ENCODE results near the gene TRIM15.

The TRIM15 gene

DNA sequence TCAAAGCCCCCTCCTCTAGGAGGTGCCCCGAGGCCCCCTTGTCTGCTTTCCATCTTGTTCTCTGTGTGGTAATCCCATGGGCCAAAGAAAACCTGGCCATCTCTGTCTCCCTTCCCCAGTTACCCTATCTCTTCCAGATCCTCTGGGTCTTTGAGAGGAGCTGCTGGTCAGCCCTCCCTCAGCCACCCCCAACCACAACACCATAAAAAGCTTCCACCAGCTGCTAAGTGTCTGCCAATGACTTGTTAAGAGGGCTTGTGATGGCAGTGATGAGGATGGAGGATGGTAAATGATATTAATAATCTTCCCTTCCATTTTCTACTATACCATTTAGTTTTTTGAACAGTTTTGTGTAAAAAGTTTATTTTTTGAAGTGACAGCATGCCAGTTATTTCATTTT is 32.6 kb downstream of the TRIM15 start:
- no peak overlapping the region for H2BK12ac ChIP-seq (ENCODE audit: low read length)
- no peak overlapping the region for H3K27ac ChIP-seq (replicated peaks; ENCODE audit: low read length)

GRCh38 chr6:30196376-30196775 is 33.0 kb downstream of the TRIM15 start:
- Histone ChIP-seq H3K23ac (ENCODE audit: low read depth, low read length, poor library complexity) (peak overlapping the region; percentile 46), H2BK12ac (ENCODE audit: low read length) (no peak overlapping the region), H3K79me1 (ENCODE audit: low read depth, low read length) (peaks cover 2% of the 10 kb centered on the region), H2BK120ac (ENCODE audit: low read depth, low read length) (no peak overlapping the region), H2AK5ac (ENCODE audit: low read depth, low read length) (no peak overlapping the region), H3K4me2 (ENCODE audit: insufficient read depth, low read length, poor library complexity, severe bottlenecking) (no peak overlapping the region), H3K4me3 (ENCODE audit: low read length in 2 of 2) (no peak overlapping the region), H3K9ac (ENCODE audit: low read depth, low read length, poor library complexity) (no peak overlapping the region), H3K4me1 (ENCODE audit: control insufficient read depth in 2 of 2, insufficient read depth in 1 of 2, low read depth in 1 of 2, low read length in 2 of 2) (peaks cover 0 to 1% of the 10 kb centered on the region in 2 donors), H3K4ac (ENCODE audit: low read length) (no peak overlapping the region), H3K9me3 (replicated peaks in 1 of 2; ENCODE audit: control insufficient read depth in 2 of 2, insufficient read depth in 1 of 2, low read depth in 1 of 2, low read length in 2 of 2) (no peaks in the 10 kb centered on the region), H3K27me3 (ENCODE audit: control insufficient read depth in 3 of 3, insufficient read depth in 3 of 3, low read depth in 1 of 3, low read length in 3 of 3) (no peaks in the 10 kb centered on the region), H2BK15ac (ENCODE audit: low read length) (no peak overlapping the region), H4K91ac (ENCODE audit: low read depth, low read length, poor library complexity) (no peak overlapping the region), H3K36me3 (replicated peaks in 1 of 2; ENCODE audit: control insufficient read depth in 2 of 2, insufficient read depth in 2 of 2, low read length in 2 of 2) (peaks cover 4 to 92% of the 10 kb centered on the region in 2 donors), H4K8ac (ENCODE audit: low read depth, low read length) (no peak overlapping the region), H3K27ac (replicated peaks; ENCODE audit: low read length) (no peak overlapping the region), H2BK5ac (ENCODE audit: low read length) (no peak overlapping the region), H2AFZ (ENCODE audit: low read length) (no peak overlapping the region), H3K18ac (ENCODE audit: low read length) (no peak overlapping the region), H3K14ac (ENCODE audit: low read length) (no peak overlapping the region)
- no CpG with 5 or more reads among the region's 12 CpGs for WGBS, 2 donors (ENCODE audit: extremely low coverage in 2 of 2, insufficient read length in 2 of 2, insufficient replicate concordance in 1 of 2)
- DNase-seq (ENCODE audit: low spot score): no peak

More for the DNA sequence above, 32.6 kb downstream of the TRIM15 start:
- Histone ChIP-seq H2BK15ac (ENCODE audit: low read length) (no peak overlapping the region), H3K4me1 (ENCODE audit: control insufficient read depth in 2 of 2, insufficient read depth in 1 of 2, low read depth in 1 of 2, low read length in 2 of 2) (peaks cover 0 to 1% of the 10 kb centered on the region in 2 donors), H3K4me3 (ENCODE audit: low read length in 2 of 2) (no peak overlapping the region), H4K8ac (ENCODE audit: low read depth, low read length) (no peak overlapping the region), H2BK120ac (ENCODE audit: low read depth, low read length) (no peak overlapping the region), H3K79me1 (ENCODE audit: low read depth, low read length) (peaks cover 2% of the 10 kb centered on the region), H2AFZ (ENCODE audit: low read length) (no peak overlapping the region), H3K27me3 (ENCODE audit: control insufficient read depth in 3 of 3, insufficient read depth in 3 of 3, low read depth in 1 of 3, low read length in 3 of 3) (no peaks in the 10 kb centered on the region), H3K14ac (ENCODE audit: low read length) (no peak overlapping the region), H3K9me3 (replicated peaks in 1 of 2; ENCODE audit: control insufficient read depth in 2 of 2, insufficient read depth in 1 of 2, low read depth in 1 of 2, low read length in 2 of 2) (no peaks in the 10 kb centered on the region), H3K4me2 (ENCODE audit: insufficient read depth, low read length, poor library complexity, severe bottlenecking) (no peak overlapping the region), H4K91ac (ENCODE audit: low read depth, low read length, poor library complexity) (no peak overlapping the region), H2BK5ac (ENCODE audit: low read length) (no peak overlapping the region), H3K23ac (ENCODE audit: low read depth, low read length, poor library complexity) (no peak overlapping the region), H2AK5ac (ENCODE audit: low read depth, low read length) (no peak overlapping the region), H3K18ac (ENCODE audit: low read length) (no peak overlapping the region), H3K36me3 (replicated peaks in 1 of 2; ENCODE audit: control insufficient read depth in 2 of 2, insufficient read depth in 2 of 2, low read length in 2 of 2) (peaks cover 4 to 92% of the 10 kb centered on the region in 2 donors), H3K4ac (ENCODE audit: low read length) (no peak overlapping the region), H3K9ac (ENCODE audit: low read depth, low read length, poor library complexity) (no peak overlapping the region)
- DNase-seq (ENCODE audit: low spot score): no peak
- no CpG with 5 or more reads among the region's 1 CpG for WGBS, 2 donors (ENCODE audit: extremely low coverage in 2 of 2, insufficient read length in 2 of 2, insufficient replicate concordance in 1 of 2)

GRCh38 chr6:30198166-30199084 is 35.1 kb downstream of the TRIM15 start:
- DNase-seq (ENCODE audit: low spot score): no peak
- H3K9ac ChIP-seq (ENCODE audit: low read depth, low read length, poor library complexity): peak overlapping the region; percentile 12
- H3K4me3 ChIP-seq (ENCODE audit: low read length in 2 of 2): peak overlapping the region in 1 of 2 donors; percentile 24
- H3K18ac ChIP-seq (ENCODE audit: low read length): no peak overlapping the region
- no peak overlapping the region for H2BK15ac ChIP-seq (ENCODE audit: low read length)
- no peaks in the 10 kb centered on the region for H3K27me3 ChIP-seq (ENCODE audit: control insufficient read depth in 3 of 3, insufficient read depth in 3 of 3, low read depth in 1 of 3, low read length in 3 of 3)
- no CpG with 5 or more reads among the region's 34 CpGs for WGBS, 2 donors (ENCODE audit: extremely low coverage in 2 of 2, insufficient read length in 2 of 2, insufficient replicate concordance in 1 of 2)
- peaks cover 0 to 1% of the 10 kb centered on the region in 2 donors for H3K4me1 ChIP-seq (ENCODE audit: control insufficient read depth in 2 of 2, insufficient read depth in 1 of 2, low read depth in 1 of 2, low read length in 2 of 2)
- no peak overlapping the region for H3K4ac ChIP-seq (ENCODE audit: low read length)
- no peak overlapping the region for H3K4me2 ChIP-seq (ENCODE audit: insufficient read depth, low read length, poor library complexity, severe bottlenecking)
- no peak overlapping the region for H2BK120ac ChIP-seq (ENCODE audit: low read depth, low read length)
- peaks cover 4 to 92% of the 10 kb centered on the region in 2 donors for H3K36me3 ChIP-seq (replicated peaks in 1 of 2; ENCODE audit: control insufficient read depth in 2 of 2, insufficient read depth in 2 of 2, low read length in 2 of 2)
- H3K27ac ChIP-seq (replicated peaks; ENCODE audit: low read length): no peak overlapping the region
- H2BK5ac ChIP-seq (ENCODE audit: low read length): peak overlapping the region; percentile 13
- no peak overlapping the region for H2BK12ac ChIP-seq (ENCODE audit: low read length)
- no peaks in the 10 kb centered on the region for H3K79me1 ChIP-seq (ENCODE audit: low read depth, low read length)
- no peak overlapping the region for H3K14ac ChIP-seq (ENCODE audit: low read length)
- H3K9me3 ChIP-seq (replicated peaks in 1 of 2; ENCODE audit: control insufficient read depth in 2 of 2, insufficient read depth in 1 of 2, low read depth in 1 of 2, low read length in 2 of 2): no peaks in the 10 kb centered on the region
- no peak overlapping the region for H3K23ac ChIP-seq (ENCODE audit: low read depth, low read length, poor library complexity)
- no peak overlapping the region for H4K91ac ChIP-seq (ENCODE audit: low read depth, low read length, poor library complexity)
- no peak overlapping the region for H4K8ac ChIP-seq (ENCODE audit: low read depth, low read length)
- H2AFZ ChIP-seq (ENCODE audit: low read length): no peak overlapping the region
- H2AK5ac ChIP-seq (ENCODE audit: low read depth, low read length): no peak overlapping the region

GRCh38 chr6:30200551-30201281 is 37.4 kb downstream of the TRIM15 start:
- Histone ChIP-seq H3K4me3 (ENCODE audit: low read length in 2 of 2) (no peak overlapping the region), H2BK12ac (ENCODE audit: low read length) (no peak overlapping the region), H2AK5ac (ENCODE audit: low read depth, low read length) (no peak overlapping the region), H3K27me3 (ENCODE audit: control insufficient read depth in 3 of 3, insufficient read depth in 3 of 3, low read depth in 1 of 3, low read length in 3 of 3) (no peaks in the 10 kb centered on the region), H3K79me1 (ENCODE audit: low read depth, low read length) (no peaks in the 10 kb centered on the region), H4K8ac (ENCODE audit: low read depth, low read length) (peak overlapping the region; percentile 19), H3K23ac (ENCODE audit: low read depth, low read length, poor library complexity) (no peak overlapping the region), H3K14ac (ENCODE audit: low read length) (no peak overlapping the region), H3K18ac (ENCODE audit: low read length) (no peak overlapping the region), H3K36me3 (replicated peaks in 1 of 2; ENCODE audit: control insufficient read depth in 2 of 2, insufficient read depth in 2 of 2, low read length in 2 of 2) (peaks cover 4 to 80% of the 10 kb centered on the region in 2 donors), H3K9me3 (replicated peaks in 1 of 2; ENCODE audit: control insufficient read depth in 2 of 2, insufficient read depth in 1 of 2, low read depth in 1 of 2, low read length in 2 of 2) (no peaks in the 10 kb centered on the region), H3K27ac (replicated peaks; ENCODE audit: low read length) (no peak overlapping the region), H3K4me2 (ENCODE audit: insufficient read depth, low read length, poor library complexity, severe bottlenecking) (no peak overlapping the region), H2BK120ac (ENCODE audit: low read depth, low read length) (no peak overlapping the region), H4K91ac (ENCODE audit: low read depth, low read length, poor library complexity) (no peak overlapping the region), H3K4ac (ENCODE audit: low read length) (no peak overlapping the region), H2BK5ac (ENCODE audit: low read length) (no peak overlapping the region), H3K4me1 (ENCODE audit: control insufficient read depth in 2 of 2, insufficient read depth in 1 of 2, low read depth in 1 of 2, low read length in 2 of 2) (no peaks in the 10 kb centered on the region), H2BK15ac (ENCODE audit: low read length) (no peak overlapping the region), H2AFZ (ENCODE audit: low read length) (no peak overlapping the region), H3K9ac (ENCODE audit: low read depth, low read length, poor library complexity) (no peak overlapping the region)
- DNase-seq (ENCODE audit: low spot score): no peak
- no CpG with 5 or more reads among the region's 6 CpGs for WGBS, 2 donors (ENCODE audit: extremely low coverage in 2 of 2, insufficient read length in 2 of 2, insufficient replicate concordance in 1 of 2)

Measured in neuronal stem cell (in vitro differentiated cells).